ENCODE measurements around the gene LRP1-AS.

Gene LRP1-AS

DNA sequence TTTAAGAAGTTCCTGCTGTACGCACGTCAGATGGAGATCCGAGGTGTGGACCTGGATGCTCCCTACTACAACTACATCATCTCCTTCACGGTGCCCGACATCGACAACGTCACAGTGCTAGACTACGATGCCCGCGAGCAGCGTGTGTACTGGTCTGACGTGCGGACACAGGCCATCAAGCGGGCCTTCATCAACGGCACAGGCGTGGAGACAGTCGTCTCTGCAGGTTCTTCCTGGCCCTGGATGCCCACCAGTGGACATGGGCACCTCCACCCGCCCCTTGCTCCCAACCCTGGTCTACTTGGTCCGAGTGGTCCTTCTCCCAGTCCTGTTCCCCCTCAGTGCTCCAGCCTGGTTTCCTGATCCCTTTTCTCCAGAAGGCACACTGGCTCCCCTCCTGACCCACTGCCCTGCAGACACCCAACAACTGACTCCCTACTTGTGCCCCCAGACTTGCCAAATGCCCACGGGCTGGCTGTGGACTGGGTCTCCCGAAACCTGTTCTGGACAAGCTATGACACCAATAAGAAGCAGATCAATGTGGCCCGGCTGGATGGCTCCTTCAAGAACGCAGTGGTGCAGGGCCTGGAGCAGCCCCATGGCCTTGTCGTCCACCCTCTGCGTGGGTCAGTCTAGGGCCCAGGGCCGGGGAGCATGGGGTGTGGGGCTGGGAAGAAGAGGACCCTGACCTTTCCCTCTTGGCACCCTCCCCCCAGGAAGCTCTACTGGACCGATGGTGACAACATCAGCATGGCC, 32.1 kb upstream of the LRP1-AS start:
- no peak for DNase-seq

GRCh38 chr12:57178213-57178612, 30.8 kb upstream of the LRP1-AS start:
- DNase-seq = no peak

GRCh38 chr12:57177354-57177753, 29.9 kb upstream of the LRP1-AS start:
- DNase-seq = no peak

DNA sequence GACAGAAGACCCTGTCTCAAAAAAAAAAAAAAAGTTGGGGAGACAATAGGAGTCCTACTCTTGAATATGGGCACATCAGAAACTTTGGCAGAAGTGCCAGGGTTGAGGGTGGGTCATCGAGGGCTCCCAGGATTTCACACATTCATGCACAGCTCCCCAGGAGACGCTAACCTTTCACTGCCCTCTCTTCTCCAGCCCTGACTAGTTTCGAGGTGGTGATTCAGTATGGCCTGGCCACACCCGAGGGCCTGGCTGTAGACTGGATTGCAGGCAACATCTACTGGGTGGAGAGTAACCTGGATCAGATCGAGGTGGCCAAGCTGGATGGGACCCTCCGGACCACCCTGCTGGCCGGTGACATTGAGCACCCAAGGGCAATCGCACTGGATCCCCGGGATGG, 29.4 kb upstream of the LRP1-AS start:
- DNase-seq = no peak

DNA sequence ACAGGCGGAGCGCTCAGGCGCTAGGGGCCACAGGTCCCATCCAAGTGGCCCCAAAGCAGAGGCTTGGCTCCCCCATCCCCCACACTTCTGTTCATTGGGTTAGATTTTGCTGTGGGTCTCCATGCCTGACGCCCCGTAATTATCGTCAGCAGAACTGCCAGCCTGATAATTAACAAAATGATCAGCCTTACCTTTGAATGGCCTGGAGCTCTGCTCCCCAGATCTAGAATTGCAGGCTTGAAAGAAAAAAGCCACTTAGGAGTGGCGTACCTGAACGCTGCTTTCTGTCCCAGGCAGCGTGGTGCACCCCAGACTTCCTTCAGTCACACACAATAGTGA, 28.7 kb upstream of the LRP1-AS start:
- DNase-seq = no peak

GRCh38 chr12:57175428-57176138, 28.2 kb upstream of the LRP1-AS start:
- DNase-seq = peak; percentile 78

- no peak for DNase-seq
Observed at GRCh38 chr12:57173683-57174082, 26.3 kb upstream of the LRP1-AS start.

DNA sequence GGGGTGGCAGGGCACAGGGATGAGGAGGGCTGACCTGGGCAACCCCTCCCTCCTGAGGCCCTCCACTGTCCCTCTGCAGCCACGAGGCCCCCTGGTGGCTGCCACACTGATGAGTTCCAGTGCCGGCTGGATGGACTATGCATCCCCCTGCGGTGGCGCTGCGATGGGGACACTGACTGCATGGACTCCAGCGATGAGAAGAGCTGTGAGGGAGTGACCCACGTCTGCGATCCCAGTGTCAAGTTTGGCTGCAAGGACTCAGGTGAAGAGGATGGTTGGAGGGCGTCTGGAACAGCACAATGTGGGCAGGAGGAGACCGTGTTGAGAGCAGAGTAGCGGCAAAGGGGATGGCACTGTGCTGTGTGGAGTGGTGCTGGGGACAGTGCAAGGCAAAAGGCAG, 25.7 kb upstream of the LRP1-AS start:
- no peak for DNase-seq

DNA sequence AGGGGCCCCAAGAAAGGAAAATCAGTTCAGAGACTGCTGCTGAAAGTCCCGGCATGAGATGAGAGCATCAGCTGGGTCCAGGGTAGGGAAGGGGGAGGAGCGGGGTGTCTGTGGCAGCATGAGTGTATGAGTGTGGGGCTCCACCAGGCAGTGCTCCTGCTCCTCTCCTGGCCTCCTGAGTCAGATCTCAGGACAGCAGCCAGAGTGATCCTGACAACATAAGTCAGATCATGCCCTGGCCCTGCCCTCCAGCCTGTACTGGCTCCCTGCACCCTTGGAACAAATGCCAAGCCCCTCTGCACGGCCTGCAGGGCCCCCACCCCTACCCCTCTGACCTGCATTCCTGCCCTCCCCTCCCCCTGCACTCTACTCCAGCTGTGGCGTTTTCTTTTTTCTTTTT, 24.2 kb upstream of the LRP1-AS start:
- no peak for DNase-seq

DNA sequence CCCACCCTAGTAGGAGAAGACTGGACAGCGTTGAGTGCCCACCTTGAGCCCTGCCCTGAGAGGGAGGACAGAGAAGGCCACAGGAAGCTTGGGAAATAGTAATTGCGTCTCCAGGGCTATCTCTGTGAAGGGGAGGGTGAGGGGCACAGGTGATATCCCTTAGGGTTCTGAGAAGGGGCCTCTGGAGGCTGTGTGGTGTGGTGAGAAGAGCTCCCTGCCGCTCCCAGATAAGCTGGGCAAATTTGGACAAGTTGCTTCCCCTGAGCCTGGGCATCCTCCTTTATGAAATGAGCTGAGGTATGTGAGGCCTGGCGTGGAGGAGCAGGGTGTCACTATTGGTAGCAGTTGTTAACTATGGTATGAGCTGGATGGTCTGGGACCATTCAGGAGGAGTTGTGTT, 23.5 kb upstream of the LRP1-AS start:
- no peak for DNase-seq

- no peak for DNase-seq
Observed at GRCh38 chr12:57170408-57170807, 23.0 kb upstream of the LRP1-AS start.

DNA sequence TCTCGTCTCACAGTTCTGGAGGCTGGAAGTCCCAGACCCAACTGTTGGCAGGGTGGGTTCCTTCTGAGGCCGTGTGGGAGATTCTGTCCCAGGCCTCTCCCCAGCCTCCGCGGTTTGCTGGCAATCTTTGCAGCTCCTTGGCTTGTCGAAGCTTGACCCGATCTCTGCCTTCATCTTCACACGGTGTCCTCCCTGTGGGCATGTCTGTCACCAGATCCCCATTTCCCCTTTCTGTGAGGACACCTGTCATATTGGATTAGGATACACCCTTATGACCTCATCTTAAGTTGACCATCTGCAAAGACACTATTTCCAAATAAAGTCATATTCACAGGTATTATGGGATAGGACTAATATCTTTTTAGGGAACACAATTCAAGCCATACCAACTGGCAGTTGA, 22.6 kb upstream of the LRP1-AS start:
- no peak for DNase-seq

GRCh38 chr12:57169046-57169795, 21.8 kb upstream of the LRP1-AS start:
- no peak for DNase-seq

- no peak for DNase-seq
Observed at GRCh38 chr12:57168058-57168457, 20.6 kb upstream of the LRP1-AS start.

- no peak for DNase-seq
Observed at GRCh38 chr12:57166971-57167371, 19.6 kb upstream of the LRP1-AS start.

- no peak for DNase-seq
Observed at GRCh38 chr12:57165741-57166140, 18.3 kb upstream of the LRP1-AS start.

GRCh38 chr12:57164966-57165625, 17.7 kb upstream of the LRP1-AS start:
- DNase-seq = no peak

GRCh38 chr12:57164454-57164853, 17.0 kb upstream of the LRP1-AS start:
- DNase-seq = no peak

- DNase-seq = no peak
Observed at GRCh38 chr12:57162553-57163125, 15.2 kb upstream of the LRP1-AS start.

GRCh38 chr12:57161491-57161890, 14.1 kb upstream of the LRP1-AS start:
- no peak for DNase-seq

- no peak for DNase-seq
Observed at GRCh38 chr12:57160741-57161140, 13.3 kb upstream of the LRP1-AS start.

- no peak for DNase-seq
Observed at GRCh38 chr12:57160040-57160439, 12.6 kb upstream of the LRP1-AS start.

- DNase-seq = no peak
Observed at GRCh38 chr12:57159311-57159710, 11.9 kb upstream of the LRP1-AS start.

Measured in right hindlimb (tissue), 1 donor.